K562 (cell line): Measurements from ENCODE around the gene PARD3B. TPM values are rescaled to one million over a fixed set of nuclear protein-coding genes. Genes with fewer than 3 reads are reported as not detected.

Experiments
- ATAC-seq: fragments of 200-7000 bp; cut with Tn5 transposase; 3 replicates; pipeline ENCODE4 v1.9.1; 2020; ENCODE audit warnings: moderate library complexity
- BruUV-seq: library from RNA; stranded (reverse); fragments of 400-500 nt; replicated peaks from 2 replicates; lab custom pipeline; 2021; lab: Mats Ljungman, UMichigan
- CTCF ChIA-PET: fragments of 300-600 bp; formaldehyde crosslinking; extraction: SDS; loops from one replicate; lab custom pipeline; 2021; ENCODE audit warnings: low intra/inter-chr PET ratio; lab: Yijun Ruan, JAX
- POLR2A ChIA-PET: fragments of 300-600, 350-650 bp; sonication (Branson Sonifier 250); formaldehyde crosslinking; extraction: SDS; loops from one replicate; lab custom pipeline; 2021; ENCODE audit warnings: antibody characterized with exemption, inconsistent platforms; lab: Yijun Ruan, JAX
- DNase-seq, 4 experiments: peaks; one replicate each; pipeline versions ENCODE4 v3.0.0 to v3.0.0-alpha.2; 2011 to 2018; ENCODE audit warnings: low spot score in 3 of 4, mixed read lengths in 3 of 4; ENCODE audit errors: extremely low read depth in 1 of 4
- FAIRE-seq: peaks from 2 replicates; lab custom pipeline; 2011; peaks lifted over from hg19 to GRCh38; lab: Jason Lieb, UNC
- H2AFZ ChIP-seq: 2 replicates; pipeline ENCODE4 v1.6.0; 2011; ENCODE audit warnings: low read depth, low read length, control low read depth, inconsistent platforms
- H3K27ac ChIP-seq: fragments of 200-600 bp; 3 replicates; pipeline ENCODE4 v1.8.0; 2011; ENCODE audit warnings: low read depth, mild to moderate bottlenecking, control low read depth, inconsistent platforms, low read length, moderate library complexity, mixed read lengths; ENCODE audit errors: extremely low read depth
- H3K27me3 ChIP-seq, 2 experiments: fragments of 300-600 bp in 1 of 2; 2 replicates in 1 of 2; 3 replicates in 1 of 2; pipeline versions ENCODE4 v1.6.0 to v1.8.0; 2011; ENCODE audit warnings: inconsistent platforms in 2 of 2, low read length in 2 of 2, mild to moderate bottlenecking in 1 of 2, mixed read lengths in 1 of 2, moderate library complexity in 1 of 2; ENCODE audit not compliant: control insufficient read depth in 2 of 2, insufficient read depth in 2 of 2
- H3K36me3 ChIP-seq: fragments of 300-600 bp; 3 replicates; pipeline ENCODE4 v1.8.0; 2011; ENCODE audit warnings: mild to moderate bottlenecking, low read length, inconsistent platforms; ENCODE audit not compliant: control insufficient read depth, insufficient read depth
- H3K4me1 ChIP-seq, 2 experiments: fragments of 200-600 bp in 1 of 2; replicated peaks in 1 of 2; 2 replicates in 1 of 2; 3 replicates in 1 of 2; pipeline versions ENCODE4 v1.5.1 to v1.8.0; 2011; ENCODE audit warnings: inconsistent platforms in 2 of 2, low read length in 2 of 2, mild to moderate bottlenecking in 1 of 2, mixed read lengths in 1 of 2, moderate library complexity in 1 of 2; ENCODE audit not compliant: control insufficient read depth in 2 of 2, insufficient read depth in 2 of 2
- H3K4me2 ChIP-seq: 2 replicates; pipeline ENCODE4 v1.6.1; 2011; ENCODE audit warnings: low read length, control low read depth, inconsistent platforms, mixed read lengths; ENCODE audit not compliant: insufficient read depth
- H3K4me3 ChIP-seq: fragments of 200-600 bp; sonication (generic), shearing (Covaris generic); 2 replicates; pipeline ENCODE4 v1.5.1; 2016; ENCODE audit warnings: control low read depth, inconsistent platforms
- H3K79me2 ChIP-seq: fragments of 200-600 bp; 3 replicates; pipeline ENCODE4 v1.8.0; 2011; ENCODE audit warnings: low read length, inconsistent platforms; ENCODE audit not compliant: control insufficient read depth, insufficient read depth
- H3K9ac ChIP-seq, 2 experiments: 2 replicates each; pipeline versions ENCODE4 v1.6.0 to v1.6.1; 2011; ENCODE audit warnings: low read depth in 2 of 2, low read length in 2 of 2, control low read depth in 1 of 2, inconsistent platforms in 1 of 2, mild to moderate bottlenecking in 1 of 2, mixed read lengths in 1 of 2; ENCODE audit not compliant: insufficient read depth in 1 of 2
- H3K9me1 ChIP-seq: one replicate; pipeline ENCODE4 v1.6.0; 2011; ENCODE audit warnings: inconsistent platforms, mild to moderate bottlenecking, low read length, moderate library complexity; ENCODE audit not compliant: control insufficient read depth, insufficient read depth
- H3K9me3 ChIP-seq: replicated peaks from 2 replicates; pipeline ENCODE4 v1.5.1; 2011; ENCODE audit warnings: low read depth, low read length, inconsistent platforms; ENCODE audit not compliant: control insufficient read depth, insufficient read depth
- H4K20me1 ChIP-seq: replicated peaks from 2 replicates; pipeline ENCODE4 v1.6.1; 2011; ENCODE audit warnings: low read length, inconsistent platforms, mixed read lengths; ENCODE audit not compliant: control insufficient read depth, insufficient read depth
- ATF2 ChIP-seq: sonication (generic); formaldehyde crosslinking; IDR thresholded peaks from 2 replicates; pipeline ENCODE4 v1.8.1; 2022; ENCODE audit warnings: missing genetic modification reagents
- C11orf30 ChIP-seq: fragments of 450-650 bp; IDR thresholded peaks from 2 replicates; pipeline ENCODE4 v1.6.1; 2016; ENCODE audit warnings: low read depth, mild to moderate bottlenecking
- CCAR2 ChIP-seq: fragments of 200-400 bp; formaldehyde crosslinking; IDR thresholded peaks from 2 replicates; pipeline ENCODE4 v1.6.1; 2017; ENCODE audit warnings: mild to moderate bottlenecking, low read depth, low read length
- CREBBP ChIP-seq: IDR thresholded peaks from one replicate; pipeline ENCODE4 v1.6.1; 2012; ENCODE audit warnings: low read depth, mild to moderate bottlenecking, control low read depth, inconsistent platforms, low read length
- GTF2B ChIP-seq: IDR thresholded peaks from 2 replicates; pipeline ENCODE4 v1.6.1; 2011; ENCODE audit not compliant: insufficient read length; ENCODE audit errors: extremely low read depth
- HLTF ChIP-seq: fragments of 450-650 bp; IDR thresholded peaks from 2 replicates; pipeline ENCODE4 v1.6.1; 2016
- HNRNPH1 ChIP-seq: fragments of 200-400 bp; formaldehyde crosslinking; optimal IDR thresholded peaks from 2 replicates; pipeline ENCODE3; 2017; ENCODE audit warnings: low read depth, mild to moderate bottlenecking, low read length, moderate library complexity
- MXI1 ChIP-seq: IDR thresholded peaks from 2 replicates; pipeline ENCODE4 v1.6.1; 2011; ENCODE audit warnings: low read depth, mild to moderate bottlenecking, improper control_type of control experiment, low read length
- NFIC ChIP-seq: fragments of 450-650 bp; IDR thresholded peaks from 2 replicates; pipeline ENCODE4 v1.6.1; 2017; ENCODE audit warnings: mild to moderate bottlenecking, inconsistent platforms
- POLR3G ChIP-seq: IDR thresholded peaks from 2 replicates; pipeline ENCODE4 v1.6.1; 2011; ENCODE audit not compliant: insufficient read length, insufficient replicate concordance; ENCODE audit errors: extremely low read depth
- TAL1 ChIP-seq: fragments of 450-650 bp; IDR thresholded peaks from 2 replicates; pipeline ENCODE4 v1.6.1; 2016; ENCODE audit warnings: mild to moderate bottlenecking
- TCFL5 ChIP-seq: fragments of 250-450 bp; sonication (Bioruptor Pico); conservative IDR thresholded peaks from 2 replicates; pipeline ENCODE4 v1.6.1; 2021; ENCODE audit warnings: mild to moderate bottlenecking, moderate library complexity, matching md5 sums
- USF1 ChIP-seq: sonication (generic); formaldehyde crosslinking; IDR thresholded peaks from 2 replicates; pipeline ENCODE4 v1.9.0; 2022; ENCODE audit warnings: mild to moderate bottlenecking, missing genetic modification reagents
- ZFP91 ChIP-seq: sonication (generic); formaldehyde crosslinking; IDR thresholded peaks from 2 replicates; pipeline ENCODE4 v1.8.0; 2022; ENCODE audit warnings: mild to moderate bottlenecking, missing genetic modification reagents
- ZNF24 ChIP-seq: fragments of 450-650 bp; IDR thresholded peaks from 2 replicates; pipeline ENCODE4 v1.6.1; 2016
- ZNF263 ChIP-seq: sonication (generic); formaldehyde crosslinking; IDR thresholded peaks from 2 replicates; pipeline ENCODE4 v1.8.0; 2022; ENCODE audit warnings: mild to moderate bottlenecking, missing genetic modification reagents, borderline replicate concordance
- ZNF778 ChIP-seq: fragments of 450-650 bp; formaldehyde crosslinking; IDR thresholded peaks from 2 replicates; pipeline ENCODE4 v1.4.0; 2020; ENCODE audit warnings: mild to moderate bottlenecking, moderate library complexity
- WGBS: fragments of 100-300 bp; shearing (Covaris generic); methylation state at CpG from one replicate; pipeline ENCODE4 v1.1.6; 2016; ENCODE audit warnings: low coverage, mixed read lengths; ENCODE audit not compliant: insufficient coverage; ENCODE audit errors: missing lambda C conversion rate; 5-methylcytosine and 5-hydroxymethylcytosine counted together
- in situ Hi-C: fragments of 300-500 bp; cut with MboI; formaldehyde crosslinking; loops from 4 replicates; pipeline ENCODE4 v1.15.0; 2018; ENCODE audit warnings: inconsistent platforms, mixed read lengths
- intact Hi-C: fragments of 100-400 bp; cut with micrococcal nuclease; formaldehyde crosslinking; loops from 2 replicates; pipeline ENCODE4 v1.14.2; 2022
- polyA plus RNA-seq, 8 experiments: library from polyadenylated mRNA; depleted of rRNA in 4 of 8; stranded (reverse) in 5 of 8; unstranded in 3 of 8; fragments of >200 nt; fragmentation: Nextera tagmentation in 2 of 8; fragmentation: Illumina TruSeq in 1 of 8; extraction: Ambion mirVana in 2 of 8; extraction: Trizol in 1 of 8; gene quantifications; 2 replicates each; pipeline versions ENCODE4 v1.2.1 to v1.2.3, GENCODE V29; 2011 to 2014; ENCODE audit warnings: inconsistent platforms in 1 of 8, missing spikeins in 1 of 8
- total RNA-seq, 7 experiments: library from RNA; depleted of rRNA in 6 of 7; stranded (reverse); fragments of >200 nt in 6 of 7; fragmentation: Illumina TruSeq in 2 of 7; extraction: Trizol in 2 of 7; gene quantifications; 2 replicates each; pipeline versions ENCODE4 v1.2.1 to v1.2.3, GENCODE V29; 2011 to 2021; ENCODE audit warnings: low replicate concordance in 1 of 7

PARD3B gene
- total and polyA plus RNA-seq, 9 of the 15 experiments (the other 6 are each of a cell fraction or from before 2014, with no cell fraction given) = 0.15 to 3.0 (median 1.1) TPM

GRCh38 chr2:205501826-205502225, 956.6 kb downstream of the PARD3B start:
- ChIA-PET POLR2A (no interaction called here), CTCF (no interaction called here)
- Histone ChIP-seq H3K4me2 (no peak overlapping the region), H3K4me3 (no peak overlapping the region), H3K27me3 (no peaks in the 10 kb centered on the region), H4K20me1 (no peaks in the 10 kb centered on the region), H3K4me1 (no peaks in the 10 kb centered on the region), H3K9me3 (no peaks in the 10 kb centered on the region), H3K9ac (no peak overlapping the region), H3K9me1 (no peaks in the 10 kb centered on the region), H3K79me2 (no peaks in the 10 kb centered on the region), H2AFZ (no peak overlapping the region), H3K36me3 (no peaks in the 10 kb centered on the region), H3K27ac (no peak overlapping the region)
- in situ Hi-C loops (no loop called here), intact Hi-C loops (no loop called here)
- FAIRE-seq (no peak), DNase-seq (no peak), ATAC-seq (no peak)
- BruUV-seq = no TSS peak
- WGBS = 4% methylated on average over 6 of the region's 7 CpGs
- TF ChIP-seq TAL1 = no peak
- no peak for TF ChIP-seq ATF2 (CRISPR knock-in tag)
- TF ChIP-seq NFIC = no peak
- TF ChIP-seq ZNF778 (CRISPR knock-in tag) = no peak
- no peak for TF ChIP-seq POLR3G
- TF ChIP-seq MXI1 = no peak
- no peak for TF ChIP-seq ZNF263 (CRISPR knock-in tag)
- TF ChIP-seq C11orf30 = no peak
- TF ChIP-seq HNRNPH1 = no peak
- no peak for TF ChIP-seq ZNF24
- TF ChIP-seq TCFL5 (CRISPR knock-in tag) = no peak
- no peak for TF ChIP-seq CREBBP
- no peak for TF ChIP-seq GTF2B
- TF ChIP-seq HLTF = no peak
- TF ChIP-seq ZFP91 (CRISPR knock-in tag) = no peak
- no peak for TF ChIP-seq USF1 (CRISPR knock-in tag)
- TF ChIP-seq CCAR2 = no peak
